HTERT RPE-1 (cell line): ENCODE data around the gene INVS.

Experiments
- in situ Hi-C: fragments of 300-500 bp; cut with MboI; formaldehyde crosslinking; loops from 4 replicates; pipeline ENCODE4 v1.14.3; 2020; ENCODE audit warnings: low sequenced_read_pairs

Gene INVS

DNA sequence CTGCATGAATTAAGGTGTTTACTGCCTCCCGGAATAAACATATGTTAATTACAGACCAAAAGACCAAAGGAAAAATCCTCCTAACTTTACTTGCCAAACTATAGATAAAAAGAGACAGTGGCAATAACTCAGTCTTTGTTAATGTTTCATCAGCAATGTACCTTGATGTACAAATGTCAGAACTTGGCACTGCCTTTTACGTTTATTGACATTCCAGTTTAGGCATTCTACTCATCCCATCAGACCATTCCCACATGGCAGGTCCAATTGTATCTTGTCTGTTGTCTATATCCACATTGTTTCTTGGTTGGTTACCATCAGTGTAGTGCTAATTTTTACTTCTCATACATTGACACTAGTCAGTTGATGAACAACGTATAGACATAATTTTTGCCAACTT is 168.2 kb downstream of the INVS start:
- in situ Hi-C loops, result no loop called here

DNA sequence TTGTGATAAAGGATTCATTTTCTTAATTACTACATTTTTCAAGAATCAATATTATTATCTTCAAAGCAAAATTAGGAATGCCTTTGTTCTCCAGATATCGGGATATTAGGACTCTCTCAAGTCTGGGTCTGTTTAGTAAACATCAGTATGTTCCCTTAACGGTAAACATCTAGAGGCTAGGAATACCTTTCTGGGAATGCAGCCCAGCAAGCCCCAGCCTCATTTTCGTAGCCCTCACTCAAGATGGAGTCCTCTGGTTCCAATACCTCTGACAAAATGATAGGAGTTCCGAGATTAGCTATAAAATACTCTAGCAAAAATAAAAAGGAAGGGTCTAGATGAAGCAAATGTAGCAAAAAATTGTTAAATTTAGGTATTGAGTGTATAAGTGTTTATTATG is 169.2 kb downstream of the INVS start:
- in situ Hi-C loops, result no loop called here

DNA sequence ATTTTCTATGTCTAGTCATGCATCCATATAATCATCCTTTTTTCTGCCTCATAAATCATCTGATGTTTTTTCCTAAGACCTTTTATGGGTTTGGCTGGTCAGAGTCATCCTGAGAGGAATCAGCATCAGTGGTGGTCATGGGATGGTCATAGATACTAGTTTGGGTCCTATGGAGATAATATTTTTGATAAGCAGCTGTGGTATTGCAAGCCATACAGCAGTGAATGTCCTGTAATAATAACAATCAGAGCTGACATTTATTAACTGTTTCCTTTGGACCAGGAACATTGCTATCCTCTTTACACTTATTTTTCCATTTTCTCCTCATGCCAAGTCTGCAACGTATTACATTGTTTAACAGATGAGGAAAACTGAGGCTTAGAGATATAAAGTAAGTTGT is 170.6 kb downstream of the INVS start:
- in situ Hi-C loops, result no loop called here

DNA sequence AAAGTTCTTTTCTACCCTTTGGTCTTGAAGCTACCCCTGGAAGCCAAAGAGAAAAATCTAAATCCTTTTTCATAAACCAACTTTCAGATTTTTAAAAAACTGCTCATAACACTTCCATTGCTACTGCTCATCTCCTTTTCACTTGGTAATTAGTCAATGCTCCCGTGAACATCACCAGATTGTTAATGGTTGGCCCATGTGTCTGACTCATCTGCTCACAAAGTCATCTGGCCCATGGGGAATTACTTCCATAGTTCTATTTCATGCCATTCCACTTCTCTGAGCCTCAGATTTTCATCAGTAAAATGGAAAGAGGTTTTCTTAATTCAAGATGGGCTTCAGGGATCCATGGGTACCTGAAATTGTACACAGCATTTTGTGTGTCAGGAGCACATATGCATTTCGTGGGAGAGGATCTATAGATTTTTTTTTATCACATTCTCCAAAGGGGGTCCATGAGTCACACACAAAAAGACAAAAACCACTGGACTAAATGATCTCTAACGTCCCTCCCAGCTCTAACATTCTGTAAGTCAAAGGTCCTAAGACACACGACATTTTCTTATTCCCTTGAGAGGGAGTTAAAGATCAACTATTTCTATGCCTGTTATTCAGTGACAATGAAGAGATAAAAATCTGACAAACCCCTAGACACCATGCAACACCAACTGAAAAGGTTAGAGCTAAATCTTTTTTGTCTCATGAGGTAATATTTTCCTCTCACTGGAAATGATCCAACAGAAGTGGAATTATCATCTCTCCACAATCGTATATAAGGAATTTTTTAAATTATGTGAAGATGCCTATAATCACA is 178.3 kb downstream of the INVS start:
- in situ Hi-C loops, result no loop called here

DNA sequence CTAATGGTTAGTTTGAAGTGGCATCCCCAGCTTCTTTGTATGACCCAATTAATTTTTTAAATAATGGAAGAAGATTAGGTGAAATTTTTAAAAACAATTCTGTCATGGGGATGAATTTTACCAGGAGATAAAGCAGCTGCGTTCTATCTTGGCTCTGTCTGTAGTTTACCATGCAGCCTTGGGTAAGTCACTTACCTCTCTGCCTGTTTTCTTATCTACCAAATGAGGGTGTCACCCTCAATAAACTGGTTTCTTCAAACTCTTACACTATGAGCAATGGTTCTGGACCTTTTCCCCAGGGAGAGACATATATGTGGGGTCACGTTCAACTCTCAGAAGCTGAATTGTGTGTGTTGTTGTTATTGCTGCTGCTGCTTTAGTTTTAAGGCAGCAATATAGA is 182.0 kb downstream of the INVS start:
- in situ Hi-C loops, result no loop called here

GRCh38 chr9:100281676-100282387 is 182.8 kb downstream of the INVS start:
- in situ Hi-C loops, result no loop called here

DNA sequence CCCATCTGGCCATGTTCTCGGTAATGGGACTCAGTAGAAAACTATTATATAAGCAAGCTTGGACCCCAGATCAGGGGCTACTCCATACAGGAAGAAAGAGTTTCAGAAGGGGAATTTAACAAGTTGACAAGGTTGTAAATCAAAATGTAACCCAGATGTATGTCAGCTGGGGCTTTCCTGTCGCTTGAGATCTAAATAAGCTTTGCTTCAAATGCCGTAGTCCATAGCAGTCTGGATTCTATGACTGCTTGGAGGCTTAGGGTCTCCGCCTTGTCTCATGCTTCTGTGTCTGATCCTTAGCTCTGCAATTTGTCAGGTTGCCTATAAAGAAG is 183.3 kb downstream of the INVS start:
- in situ Hi-C loops, result no loop called here

- in situ Hi-C loops, result no loop called here
Observed at GRCh38 chr9:100284247-100284646, 185.2 kb downstream of the INVS start.

- in situ Hi-C loops, result no loop called here
Observed at GRCh38 chr9:100285080-100285479, 186.0 kb downstream of the INVS start.

GRCh38 chr9:100285601-100286000 is 186.6 kb downstream of the INVS start:
- in situ Hi-C loops, result no loop called here

DNA sequence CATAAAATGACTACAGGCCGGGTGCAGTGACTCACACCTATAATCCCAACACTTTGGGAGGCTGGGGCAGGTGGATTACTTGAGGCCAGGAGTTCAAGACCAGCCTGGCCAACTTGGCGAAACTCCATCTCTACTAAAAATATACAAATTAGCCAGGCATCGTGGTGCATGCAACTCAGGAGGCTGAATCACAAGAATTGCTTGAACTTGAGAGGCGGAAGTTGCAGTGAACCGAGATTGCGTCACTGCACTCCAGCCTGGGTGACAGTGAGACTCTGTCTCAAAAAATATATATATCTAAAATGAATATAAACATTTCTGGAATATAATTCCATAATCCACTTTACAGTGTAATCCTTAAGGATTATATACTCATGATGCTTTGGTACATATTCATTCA is 187.2 kb downstream of the INVS start:
- in situ Hi-C loops, result no loop called here

GRCh38 chr9:100287186-100287585 is 188.1 kb downstream of the INVS start:
- in situ Hi-C loops, result no loop called here

GRCh38 chr9:100290714-100291113 is 191.7 kb downstream of the INVS start:
- in situ Hi-C loops, result no loop called here

DNA sequence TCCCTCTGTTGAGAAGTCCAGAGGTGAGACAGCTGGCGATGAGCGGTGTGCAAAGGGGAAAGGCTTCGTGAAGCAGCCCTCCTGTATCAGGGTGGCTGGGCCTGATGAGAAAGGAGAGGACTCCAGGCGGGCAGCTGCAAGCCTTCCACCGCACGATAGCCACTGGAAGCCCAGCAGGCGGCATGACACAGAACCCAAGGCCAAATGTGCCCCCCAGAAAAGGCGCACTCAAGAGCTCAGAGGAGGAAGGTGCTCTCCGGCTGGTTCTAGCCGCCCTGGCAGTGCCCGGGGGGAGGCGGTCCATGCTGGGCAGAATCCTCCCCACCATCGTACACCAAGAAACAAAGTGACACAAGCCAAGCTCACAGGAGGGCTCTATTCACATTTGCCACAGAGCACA is 193.4 kb downstream of the INVS start:
- in situ Hi-C loops, result no loop called here

DNA sequence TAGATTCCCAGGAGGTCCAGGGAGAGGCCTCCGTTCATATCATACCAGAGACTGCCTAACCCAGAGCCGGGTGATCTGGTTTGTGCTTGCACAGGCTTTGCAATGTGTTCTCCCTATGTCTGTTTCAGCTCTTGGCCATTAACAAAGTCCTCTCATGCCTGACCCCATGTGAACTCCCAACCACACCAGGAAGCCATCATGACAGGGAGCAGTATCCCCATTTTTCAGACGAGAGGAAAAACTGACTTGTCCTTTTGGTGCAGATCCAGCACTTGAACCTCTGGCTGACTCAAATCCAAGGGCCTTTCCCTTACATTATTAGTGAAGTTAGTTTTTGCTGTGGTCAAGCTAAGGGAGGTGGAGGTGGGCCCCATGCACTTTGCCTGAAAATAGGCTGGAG is 195.3 kb downstream of the INVS start:
- in situ Hi-C loops, result no loop called here

DNA sequence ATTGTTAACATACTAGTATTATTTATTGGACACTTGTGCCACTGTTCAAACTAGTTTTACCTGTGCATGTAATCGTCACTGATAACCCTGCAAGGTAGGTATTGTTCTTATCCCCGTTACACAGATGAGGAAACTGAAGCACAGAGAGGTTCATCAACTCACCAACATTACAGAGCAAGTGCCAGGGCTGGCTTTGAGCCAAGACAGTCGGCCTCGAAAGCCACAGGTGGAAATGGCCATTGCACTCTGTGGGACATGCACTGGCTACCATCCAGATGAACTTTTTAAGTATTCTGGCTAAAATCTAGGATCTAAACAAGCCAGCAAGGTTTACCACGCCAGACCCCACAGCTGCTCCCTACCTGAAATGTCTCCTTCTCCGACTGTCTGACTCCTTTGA is 195.8 kb downstream of the INVS start:
- in situ Hi-C loops, result no loop called here

GRCh38 chr9:100295240-100295639 is 196.2 kb downstream of the INVS start:
- in situ Hi-C loops, result no loop called here

DNA sequence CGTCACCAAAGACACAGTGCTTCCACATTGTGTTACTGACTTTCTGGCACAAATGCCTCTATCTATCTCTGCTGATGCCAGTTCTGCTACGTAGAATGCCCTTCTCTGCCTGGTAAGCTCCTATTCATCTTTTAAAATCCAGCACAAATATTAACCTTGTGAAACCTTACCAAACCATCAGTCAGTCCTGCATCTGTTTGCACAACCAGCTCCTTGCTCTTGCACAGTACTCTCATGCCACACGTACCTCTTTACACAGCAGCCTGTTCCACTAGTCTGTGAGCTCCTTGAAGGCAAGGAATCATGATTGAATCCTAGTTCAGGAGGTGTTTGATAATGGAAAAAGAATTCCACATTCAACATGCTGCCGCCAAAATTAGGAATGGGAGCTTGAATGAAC is 197.4 kb downstream of the INVS start:
- in situ Hi-C loops, result no loop called here

DNA sequence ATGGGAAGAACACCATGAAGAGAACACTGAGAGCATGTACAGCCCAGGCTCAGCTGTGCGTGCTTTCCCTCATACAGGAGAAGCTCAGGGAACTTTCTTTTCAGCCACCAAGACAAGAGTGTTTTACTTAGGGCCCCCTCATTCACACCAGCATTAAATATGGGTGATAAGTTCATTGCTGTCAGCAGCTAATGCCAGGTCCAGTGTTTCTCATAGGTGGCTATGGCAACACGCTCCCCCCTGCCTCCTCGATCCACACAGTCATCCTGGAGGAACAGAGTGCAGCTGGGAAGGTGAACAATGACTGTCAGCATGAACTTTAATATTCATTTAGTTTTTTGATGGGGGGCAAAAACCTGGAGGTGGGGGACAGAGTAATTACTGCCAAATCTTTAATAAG is 199.3 kb downstream of the INVS start:
- in situ Hi-C loops, result no loop called here

DNA sequence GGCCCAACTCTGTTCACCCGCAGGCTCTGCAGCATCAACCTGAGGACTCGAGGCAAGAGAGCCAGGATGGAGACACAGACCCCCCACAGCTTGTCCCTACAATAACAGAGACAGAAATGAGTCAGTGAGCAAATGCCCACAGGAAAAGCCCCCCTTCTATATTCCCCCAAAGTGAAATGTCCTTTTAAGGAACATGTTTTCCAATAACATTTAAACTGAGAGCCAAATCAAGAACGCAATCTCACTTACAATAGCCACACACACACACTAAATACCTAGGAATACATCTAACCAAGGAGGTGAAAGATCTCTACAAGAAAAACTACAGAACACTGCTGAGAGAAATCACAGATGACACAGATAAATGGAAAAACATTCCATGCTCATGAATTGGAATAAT is 204.7 kb downstream of the INVS start:
- in situ Hi-C loops, result no loop called here

DNA sequence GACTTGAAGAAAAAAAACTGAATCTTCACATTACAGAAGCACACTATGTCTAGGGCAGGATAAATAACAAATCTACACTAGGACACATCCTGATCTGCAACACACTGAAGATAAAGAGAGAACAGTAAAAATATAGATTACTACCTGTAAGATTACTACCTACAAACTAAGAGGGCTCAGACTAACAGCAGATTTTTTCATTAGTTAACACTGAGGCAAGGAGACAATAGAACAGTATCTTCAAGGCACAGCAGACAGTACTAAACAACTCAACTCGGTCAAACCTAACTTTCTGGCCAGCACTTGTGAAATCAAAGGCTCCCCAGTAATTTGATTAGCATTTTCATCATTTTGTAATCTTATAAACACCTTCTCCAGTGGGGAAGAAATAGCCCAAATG is 207.2 kb downstream of the INVS start:
- in situ Hi-C loops, result no loop called here

DNA sequence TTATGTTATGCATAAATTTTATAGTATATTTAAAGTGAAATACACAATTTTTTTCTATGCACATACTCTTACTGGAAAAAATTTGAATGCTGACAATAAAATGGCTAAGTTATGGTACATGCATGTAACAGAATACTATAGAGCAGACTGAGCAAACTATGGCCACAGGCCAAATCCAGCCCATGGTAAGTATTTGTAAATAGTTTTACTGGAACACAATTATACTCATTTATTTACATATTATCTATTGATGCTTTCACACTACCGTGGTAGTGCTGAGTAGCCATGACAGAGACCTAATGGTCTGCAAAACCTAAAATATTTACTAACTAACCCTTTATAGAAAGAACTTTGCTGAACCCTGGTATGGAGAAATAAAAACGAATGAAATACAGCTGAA is 208.0 kb downstream of the INVS start:
- in situ Hi-C loops, result no loop called here
